GM19238 (cell line): ENCODE data around the gene POU2F1.

Experiments
- DNase-seq: peaks from one replicate; pipeline ENCODE4 v3.0.0; 2011; ENCODE audit warnings: low spot score; ENCODE audit not compliant: insufficient read length

Gene POU2F1

GRCh38 chr1:167439301-167439988, 218.8 kb downstream of the POU2F1 start:
- DNase-seq = no peak

- no peak for DNase-seq
These were observed 219.7 kb downstream of the POU2F1 start for GRCh38 chr1:167440345-167440744.

GRCh38 chr1:167440776-167441175, 220.1 kb downstream of the POU2F1 start:
- no peak for DNase-seq

GRCh38 chr1:167441222-167441621, 220.5 kb downstream of the POU2F1 start:
- DNase-seq = no peak

GRCh38 chr1:167442142-167442848, 221.6 kb downstream of the POU2F1 start:
- DNase-seq = peak; percentile 87

GRCh38 chr1:167442854-167443565, 222.3 kb downstream of the POU2F1 start:
- no peak for DNase-seq

- no peak for DNase-seq
These were observed 223.1 kb downstream of the POU2F1 start for GRCh38 chr1:167443757-167444156.

GRCh38 chr1:167446966-167447365, 226.3 kb downstream of the POU2F1 start:
- DNase-seq = no peak

GRCh38 chr1:167447521-167448136, 226.9 kb downstream of the POU2F1 start:
- no peak for DNase-seq

GRCh38 chr1:167450843-167451242, 230.2 kb downstream of the POU2F1 start:
- no peak for DNase-seq

GRCh38 chr1:167452483-167452882, 231.8 kb downstream of the POU2F1 start:
- no peak for DNase-seq

- DNase-seq = no peak
These were observed 232.4 kb downstream of the POU2F1 start for GRCh38 chr1:167453123-167453522.

- DNase-seq = no peak
These were observed 233.7 kb downstream of the POU2F1 start for GRCh38 chr1:167454304-167454893.

GRCh38 chr1:167454894-167455785, 234.5 kb downstream of the POU2F1 start:
- DNase-seq = peak; percentile 64

- peak; percentile 30 for DNase-seq
These were observed 235.2 kb downstream of the POU2F1 start for GRCh38 chr1:167455786-167456446.

- no peak for DNase-seq
These were observed 235.8 kb downstream of the POU2F1 start for GRCh38 chr1:167456524-167456923.

GRCh38 chr1:167456926-167457325, 236.2 kb downstream of the POU2F1 start:
- no peak for DNase-seq

GRCh38 chr1:167457936-167458584, 237.4 kb downstream of the POU2F1 start:
- no peak for DNase-seq

- DNase-seq = no peak
These were observed 240.2 kb downstream of the POU2F1 start for GRCh38 chr1:167460836-167461235.
